ENCODE measurements around the gene SLFN14.
"Not testable (repeated sequence)": the region's sequence is repeated elsewhere in the genome, so short reads cannot be mapped to it uniquely, and the experiment has no call there.

SLFN14 gene

GRCh38 chr17:35541434-35541833 is 19.2 kb downstream of the SLFN14 start:
- Histone ChIP-seq H2AFZ (ENCODE audit: low read length, unreplicated experiment) (peak overlapping the region; percentile 17), H3K27me3 (ENCODE audit: insufficient read depth, low read length) (no peaks in the 10 kb centered on the region), H3K36me3 (ENCODE audit: insufficient read depth, low read length) (no peaks in the 10 kb centered on the region), H3K79me2 (ENCODE audit: control insufficient read depth, insufficient read depth, low read length, unreplicated experiment) (no peaks in the 10 kb centered on the region), H3K4me3 (ENCODE audit: low read depth, low read length) (peak overlapping the region; percentile 69), H3K4me1 (ENCODE audit: control insufficient read depth, insufficient read depth, low read length, unreplicated experiment) (peaks cover 25% of the 10 kb centered on the region), H3K27ac (ENCODE audit: low read depth, low read length) (peak overlapping the region; percentile 64)

DNA sequence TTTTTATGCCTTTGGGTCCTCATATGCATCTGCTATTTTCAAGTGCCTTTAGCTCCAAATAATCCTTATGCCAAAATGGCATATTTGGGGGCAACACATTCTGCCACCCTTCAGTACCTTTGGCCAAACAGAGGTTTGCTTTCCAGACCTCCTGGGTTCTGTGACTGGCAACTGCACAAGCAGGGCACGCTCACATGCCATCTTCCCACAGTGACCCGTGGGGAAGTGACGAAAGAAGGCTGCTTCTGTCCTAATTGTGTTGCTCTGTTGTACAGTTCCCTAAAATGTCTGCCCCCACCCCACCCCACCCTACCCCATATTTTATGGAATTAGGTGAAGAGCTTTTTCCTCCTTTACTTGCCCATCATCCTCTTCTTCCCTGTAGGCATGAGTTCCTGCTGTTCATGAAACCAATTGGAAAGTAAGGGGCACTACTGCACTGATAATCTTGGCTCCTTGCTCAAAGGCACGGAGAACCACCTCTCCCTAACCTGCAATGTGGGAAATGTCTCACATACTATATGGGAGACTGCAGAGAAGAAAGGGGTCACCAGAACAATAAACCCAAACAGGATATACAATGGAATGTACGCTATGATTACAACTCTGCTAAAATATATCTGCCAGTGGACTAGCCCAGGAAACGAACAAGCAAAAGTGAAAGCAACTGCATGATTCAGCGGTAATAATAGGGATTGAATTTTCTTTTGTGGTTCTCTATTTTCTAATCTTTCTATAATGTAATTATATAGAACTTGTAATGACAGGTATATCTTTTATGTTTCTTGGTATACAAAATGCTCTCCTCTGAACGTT is 19.8 kb downstream of the SLFN14 start:
- Histone ChIP-seq H3K27me3 (ENCODE audit: insufficient read depth, low read length) (no peaks in the 10 kb centered on the region), H3K4me1 (ENCODE audit: control insufficient read depth, insufficient read depth, low read length, unreplicated experiment) (peaks cover 25% of the 10 kb centered on the region), H2AFZ (ENCODE audit: low read length, unreplicated experiment) (peak overlapping the region; percentile 17), H3K27ac (ENCODE audit: low read depth, low read length) (peak overlapping the region; percentile 64), H3K36me3 (ENCODE audit: insufficient read depth, low read length) (no peaks in the 10 kb centered on the region), H3K79me2 (ENCODE audit: control insufficient read depth, insufficient read depth, low read length, unreplicated experiment) (no peaks in the 10 kb centered on the region), H3K4me3 (ENCODE audit: low read depth, low read length) (peak overlapping the region; percentile 69)

- Histone ChIP-seq H3K36me3 (ENCODE audit: insufficient read depth, low read length) (no peaks in the 10 kb centered on the region), H3K27me3 (ENCODE audit: insufficient read depth, low read length) (no peaks in the 10 kb centered on the region), H3K4me1 (ENCODE audit: control insufficient read depth, insufficient read depth, low read length, unreplicated experiment) (peaks cover 25% of the 10 kb centered on the region), H3K27ac (ENCODE audit: low read depth, low read length) (no peak overlapping the region), H3K4me3 (ENCODE audit: low read depth, low read length) (peak overlapping the region; percentile 42; the same call in 1 of the 2 replicates), H2AFZ (ENCODE audit: low read length, unreplicated experiment) (peak overlapping the region; percentile 80), H3K79me2 (ENCODE audit: control insufficient read depth, insufficient read depth, low read length, unreplicated experiment) (no peaks in the 10 kb centered on the region)
These were observed 21.0 kb downstream of the SLFN14 start for GRCh38 chr17:35539659-35540026.

GRCh38 chr17:35537601-35538141 is 22.9 kb downstream of the SLFN14 start, which contains the start of gene SLFN12L:
TSS of gene SLFN12L (minus strand) at chr17:35537678. CDS start at chr17:35522364, 15,314 bp downstream.
- H3K27ac ChIP-seq (ENCODE audit: low read depth, low read length), result peak within 1 kb of the TSS; percentile 13
- peaks cover 25% of the 10 kb centered on the region for H3K4me1 ChIP-seq (ENCODE audit: control insufficient read depth, insufficient read depth, low read length, unreplicated experiment)
- no peaks in the 10 kb centered on the region for H3K36me3 ChIP-seq (ENCODE audit: insufficient read depth, low read length)
- no peaks in the 10 kb centered on the region for H3K79me2 ChIP-seq (ENCODE audit: control insufficient read depth, insufficient read depth, low read length, unreplicated experiment)
- no peaks in the 10 kb centered on the region for H3K27me3 ChIP-seq (ENCODE audit: insufficient read depth, low read length)
- peak within 1 kb of the TSS; percentile 91 for H2AFZ ChIP-seq (ENCODE audit: low read length, unreplicated experiment)
- no peak within 1 kb of the TSS for H3K4me3 ChIP-seq (ENCODE audit: low read depth, low read length)

GRCh38 chr17:35536664-35537171 is 23.9 kb downstream of the SLFN14 start:
- H3K36me3 ChIP-seq (ENCODE audit: insufficient read depth, low read length), result no peaks in the 10 kb centered on the region
- no peak overlapping the region for H3K27ac ChIP-seq (ENCODE audit: low read depth, low read length)
- no peak overlapping the region for H2AFZ ChIP-seq (ENCODE audit: low read length, unreplicated experiment)
- no peak overlapping the region for H3K4me3 ChIP-seq (ENCODE audit: low read depth, low read length)
- H3K27me3 ChIP-seq (ENCODE audit: insufficient read depth, low read length), result no peaks in the 10 kb centered on the region
- H3K79me2 ChIP-seq (ENCODE audit: control insufficient read depth, insufficient read depth, low read length, unreplicated experiment), result no peaks in the 10 kb centered on the region
- H3K4me1 ChIP-seq (ENCODE audit: control insufficient read depth, insufficient read depth, low read length, unreplicated experiment), result peaks cover 25% of the 10 kb centered on the region

GRCh38 chr17:35535406-35535805 is 25.2 kb downstream of the SLFN14 start:
- H3K4me3 ChIP-seq (ENCODE audit: low read depth, low read length); H3K27ac ChIP-seq (ENCODE audit: low read depth, low read length); H2AFZ ChIP-seq (ENCODE audit: low read length, unreplicated experiment); H3K27me3 ChIP-seq (ENCODE audit: insufficient read depth, low read length); H3K79me2 ChIP-seq (ENCODE audit: control insufficient read depth, insufficient read depth, low read length, unreplicated experiment); H3K36me3 ChIP-seq (ENCODE audit: insufficient read depth, low read length): not testable (repeated sequence)
- H3K4me1 ChIP-seq (ENCODE audit: control insufficient read depth, insufficient read depth, low read length, unreplicated experiment), result peaks cover 21% of the 10 kb centered on the region

GRCh38 chr17:35534576-35535093 is 26.0 kb downstream of the SLFN14 start:
- H3K27ac ChIP-seq (ENCODE audit: low read depth, low read length), result no peak overlapping the region
- H3K27me3 ChIP-seq (ENCODE audit: insufficient read depth, low read length), result no peaks in the 10 kb centered on the region
- no peak overlapping the region for H2AFZ ChIP-seq (ENCODE audit: low read length, unreplicated experiment)
- H3K4me1 ChIP-seq (ENCODE audit: control insufficient read depth, insufficient read depth, low read length, unreplicated experiment), result peaks cover 14% of the 10 kb centered on the region
- H3K79me2 ChIP-seq (ENCODE audit: control insufficient read depth, insufficient read depth, low read length, unreplicated experiment), result no peaks in the 10 kb centered on the region
- H3K4me3 ChIP-seq (ENCODE audit: low read depth, low read length), result no peak overlapping the region
- no peaks in the 10 kb centered on the region for H3K36me3 ChIP-seq (ENCODE audit: insufficient read depth, low read length)

DNA sequence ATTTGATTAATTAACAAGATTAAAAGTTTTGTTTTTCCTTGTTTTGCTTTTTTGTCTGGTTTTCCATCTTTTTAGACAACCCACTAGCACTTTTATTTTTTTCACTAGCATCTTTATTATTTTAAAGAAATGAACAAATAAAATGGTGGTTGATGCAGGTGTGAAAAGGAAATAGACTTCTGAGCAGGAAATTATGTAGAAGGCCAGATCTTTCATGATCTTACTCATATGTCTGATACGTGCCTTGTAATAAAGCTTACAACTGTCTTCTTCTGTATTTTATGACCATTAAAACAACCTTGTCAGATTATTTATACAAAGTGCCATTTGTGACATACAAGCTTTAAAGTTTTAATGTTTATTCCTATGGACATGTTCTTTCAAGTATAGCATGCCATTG is 29.5 kb downstream of the SLFN14 start:
- Histone ChIP-seq H3K4me1 (ENCODE audit: control insufficient read depth, insufficient read depth, low read length, unreplicated experiment) (no peaks in the 10 kb centered on the region), H2AFZ (ENCODE audit: low read length, unreplicated experiment) (no peak overlapping the region), H3K36me3 (ENCODE audit: insufficient read depth, low read length) (no peaks in the 10 kb centered on the region), H3K4me3 (ENCODE audit: low read depth, low read length) (no peak overlapping the region), H3K27me3 (ENCODE audit: insufficient read depth, low read length) (no peaks in the 10 kb centered on the region), H3K79me2 (ENCODE audit: control insufficient read depth, insufficient read depth, low read length, unreplicated experiment) (no peaks in the 10 kb centered on the region), H3K27ac (ENCODE audit: low read depth, low read length) (no peak overlapping the region)

GRCh38 chr17:35529866-35530265 is 30.8 kb downstream of the SLFN14 start:
- Histone ChIP-seq H3K4me1 (ENCODE audit: control insufficient read depth, insufficient read depth, low read length, unreplicated experiment) (no peaks in the 10 kb centered on the region), H3K79me2 (ENCODE audit: control insufficient read depth, insufficient read depth, low read length, unreplicated experiment) (no peaks in the 10 kb centered on the region), H2AFZ (ENCODE audit: low read length, unreplicated experiment) (no peak overlapping the region), H3K36me3 (ENCODE audit: insufficient read depth, low read length) (no peaks in the 10 kb centered on the region), H3K4me3 (ENCODE audit: low read depth, low read length) (no peak overlapping the region), H3K27ac (ENCODE audit: low read depth, low read length) (no peak overlapping the region), H3K27me3 (ENCODE audit: insufficient read depth, low read length) (no peaks in the 10 kb centered on the region)

DNA sequence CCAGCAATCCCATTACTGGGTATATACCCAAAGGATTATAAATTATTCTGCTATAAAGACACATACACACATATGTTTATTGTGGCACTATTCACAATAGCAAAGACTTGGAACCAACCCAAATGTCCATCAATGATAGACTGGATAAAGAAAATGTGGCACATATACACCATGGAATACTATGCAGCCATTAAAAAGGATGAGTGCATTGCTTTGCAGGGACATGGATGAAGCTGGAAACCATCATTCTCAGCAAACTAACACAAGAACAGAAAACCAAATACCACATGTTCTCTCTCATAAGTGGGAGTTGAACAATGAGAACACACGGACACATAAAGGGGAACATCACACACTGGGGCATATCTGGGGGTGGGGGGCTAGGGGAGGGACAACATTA is 31.3 kb downstream of the SLFN14 start:
- H3K4me1 ChIP-seq (ENCODE audit: control insufficient read depth, insufficient read depth, low read length, unreplicated experiment); H3K79me2 ChIP-seq (ENCODE audit: control insufficient read depth, insufficient read depth, low read length, unreplicated experiment); H3K4me3 ChIP-seq (ENCODE audit: low read depth, low read length); H3K27me3 ChIP-seq (ENCODE audit: insufficient read depth, low read length); H2AFZ ChIP-seq (ENCODE audit: low read length, unreplicated experiment); H3K27ac ChIP-seq (ENCODE audit: low read depth, low read length); H3K36me3 ChIP-seq (ENCODE audit: insufficient read depth, low read length): not testable (repeated sequence)

GRCh38 chr17:35523296-35523695 is 37.3 kb downstream of the SLFN14 start:
- Histone ChIP-seq H3K4me3 (ENCODE audit: low read depth, low read length) (no peak overlapping the region), H3K27ac (ENCODE audit: low read depth, low read length) (no peak overlapping the region), H3K27me3 (ENCODE audit: insufficient read depth, low read length) (no peaks in the 10 kb centered on the region), H3K36me3 (ENCODE audit: insufficient read depth, low read length) (no peaks in the 10 kb centered on the region), H3K79me2 (ENCODE audit: control insufficient read depth, insufficient read depth, low read length, unreplicated experiment) (no peaks in the 10 kb centered on the region), H2AFZ (ENCODE audit: low read length, unreplicated experiment) (no peak overlapping the region), H3K4me1 (ENCODE audit: control insufficient read depth, insufficient read depth, low read length, unreplicated experiment) (peaks cover 7% of the 10 kb centered on the region)
